Skeletal muscle tissue (tissue), 4 donors: ENCODE results near the gene SERHL2. TPM values are rescaled to one million over a fixed set of nuclear protein-coding genes. Genes with fewer than 3 reads are reported as not detected.
A peak's percentile ranks its signal among the peaks of the same experiment; 100 is the strongest.
"Not testable (repeated sequence)": the region's sequence is repeated elsewhere in the genome, so short reads cannot be mapped to it uniquely, and the experiment has no call there.

Source experiments
- H3K27ac ChIP-seq: one replicate; pipeline ENCODE4 v1.7.0; 2013; ENCODE audit warnings: mild to moderate bottlenecking, low read depth, low read length, inconsistent platforms
- H3K27me3 ChIP-seq, 3 donors: one replicate each; pipeline ENCODE4 v1.7.0; 2013; ENCODE audit warnings: low read length in 3 of 3; ENCODE audit not compliant: control insufficient read depth in 3 of 3, insufficient read depth in 3 of 3
- H3K36me3 ChIP-seq, 3 donors: one replicate each; pipeline ENCODE4 v1.7.0; 2013; ENCODE audit warnings: low read length in 3 of 3; ENCODE audit not compliant: control insufficient read depth in 3 of 3, insufficient read depth in 3 of 3
- H3K4me1 ChIP-seq, 3 donors: one replicate each; pipeline ENCODE4 v1.7.0; 2013; ENCODE audit warnings: low read length in 3 of 3, mild to moderate bottlenecking in 3 of 3; ENCODE audit not compliant: control insufficient read depth in 3 of 3, insufficient read depth in 3 of 3
- H3K4me3 ChIP-seq, 3 donors: one replicate each; pipeline ENCODE4 v1.7.0; 2013; ENCODE audit warnings: low read length in 3 of 3
- H3K9ac ChIP-seq, 3 donors: one replicate each; pipeline ENCODE4 v1.7.0; 2013; ENCODE audit warnings: low read length in 3 of 3, mild to moderate bottlenecking in 3 of 3, moderate library complexity in 2 of 3, low read depth in 1 of 3
- H3K9me3 ChIP-seq, 3 donors: one replicate each; pipeline ENCODE4 v1.7.0; 2013; ENCODE audit warnings: low read length in 3 of 3; ENCODE audit not compliant: control insufficient read depth in 3 of 3
- total RNA-seq: library from RNA; depleted of rRNA; stranded (reverse); fragments of >200 nt; gene quantifications from one replicate; pipeline ENCODE4 v1.2.3, GENCODE V29; 2014
- donor health status: Osteomylitis.

The SERHL2 gene
- total RNA-seq, 1 donor from 2014 or later: 2.6 TPM

DNA sequence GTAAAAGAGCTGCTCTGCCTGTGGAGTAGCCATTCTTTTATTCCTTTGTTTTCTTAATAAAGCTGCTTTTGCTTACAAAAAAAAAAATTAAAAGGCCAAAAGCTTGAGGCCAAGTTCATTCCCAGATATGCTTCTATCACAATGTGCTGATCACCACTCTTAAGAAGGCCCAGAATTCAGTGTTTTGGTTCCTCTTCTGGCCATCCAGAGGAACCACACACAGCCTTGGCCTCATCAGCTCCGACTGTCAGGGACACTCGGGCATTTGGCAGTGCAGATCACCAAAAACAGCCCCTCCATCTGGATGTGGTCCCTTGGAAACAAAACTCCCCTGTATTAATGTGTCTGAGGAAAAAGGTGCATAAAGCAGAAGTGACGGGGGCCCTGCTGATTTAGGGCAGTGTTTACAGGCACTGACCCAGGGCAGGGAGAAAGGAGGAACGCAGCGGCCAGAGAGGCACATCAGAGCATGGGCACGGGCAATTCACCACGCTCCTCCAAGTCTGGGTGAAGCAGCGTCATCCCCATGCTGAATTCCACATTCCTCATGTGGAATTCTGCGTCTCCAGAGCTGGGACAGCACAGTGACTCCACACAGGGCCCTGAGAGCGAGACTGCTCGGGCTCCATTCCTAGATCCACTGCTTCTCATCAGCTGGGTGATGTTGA lies 43.2 kb downstream of the SERHL2 start:
- Histone ChIP-seq H3K36me3 (peaks cover 57 to 80% (median 73%) of the 10 kb centered on the region in 3 donors), H3K4me1 (peaks cover 2 to 7% (median 5%) of the 10 kb centered on the region in 3 donors), H3K27ac (no peak overlapping the region), H3K4me3 (no peak overlapping the region), H3K9me3 (no peaks in the 10 kb centered on the region), H3K27me3 (no peaks in the 10 kb centered on the region), H3K9ac (peak overlapping the region in 1 of 3 donors; percentile 3)

DNA sequence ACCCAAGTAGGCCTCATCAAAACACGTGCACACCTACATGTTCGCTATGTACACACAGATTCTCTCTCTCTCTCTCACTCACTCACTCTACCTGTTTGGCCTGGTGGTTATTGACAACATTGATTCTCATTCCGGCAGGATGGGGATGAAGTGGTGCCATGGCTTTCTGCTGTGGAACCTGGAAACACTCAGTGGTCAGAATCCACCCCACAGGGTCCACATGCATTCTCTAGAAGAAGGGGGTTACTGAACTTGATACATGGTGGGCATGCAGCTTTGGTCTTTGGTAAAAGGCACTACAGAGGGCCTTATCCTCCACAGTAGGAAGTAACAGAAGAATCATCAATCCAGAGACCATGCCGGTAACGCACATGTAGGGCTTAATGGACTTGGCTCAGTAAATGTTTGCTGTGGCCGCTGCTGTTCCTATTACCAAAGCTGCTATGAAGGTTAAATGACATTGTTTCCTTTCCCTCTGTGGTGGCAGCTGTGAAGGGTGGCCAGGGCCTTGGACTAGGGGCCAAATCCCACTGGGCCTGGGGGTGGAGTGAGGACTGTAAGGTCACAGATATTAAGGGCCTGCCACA lies 48.2 kb downstream of the SERHL2 start:
- Histone ChIP-seq H3K27me3 (no peaks in the 10 kb centered on the region), H3K36me3 (peaks cover 34 to 56% (median 44%) of the 10 kb centered on the region in 3 donors)

DNA sequence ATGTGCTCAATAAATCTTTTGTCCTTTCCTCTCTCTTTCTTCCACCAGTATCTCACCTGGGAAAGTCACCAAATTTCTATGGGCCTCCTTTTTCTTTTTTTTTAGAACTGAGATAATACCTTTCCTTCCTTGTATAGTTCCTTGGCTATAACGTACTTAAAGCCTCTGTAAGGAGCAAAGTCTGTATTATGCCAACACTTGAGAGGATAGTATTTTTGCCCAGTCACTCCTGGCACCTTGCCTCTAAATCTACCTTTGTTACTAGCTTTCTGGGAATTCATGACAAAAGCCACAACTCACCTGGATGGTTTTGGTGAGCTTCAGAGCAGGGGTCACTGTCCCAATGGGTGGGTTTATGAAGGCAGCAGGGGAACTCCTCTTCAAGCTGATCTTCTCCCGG lies 48.7 kb downstream of the SERHL2 start:
- H3K27me3 ChIP-seq: no peaks in the 10 kb centered on the region
- H3K27ac ChIP-seq: peak overlapping the region; percentile 11
- H3K36me3 ChIP-seq: peaks cover 29 to 51% (median 39%) of the 10 kb centered on the region in 3 donors
- no peak overlapping the region for H3K4me3 ChIP-seq
- H3K9ac ChIP-seq: no peak overlapping the region
- H3K4me1 ChIP-seq: peaks cover 8 to 24% (median 10%) of the 10 kb centered on the region in 3 donors
- H3K9me3 ChIP-seq: no peaks in the 10 kb centered on the region

More for the DNA sequence above, 48.2 kb downstream of the SERHL2 start:
- peak overlapping the region; percentile 11 for H3K27ac ChIP-seq
- no peaks in the 10 kb centered on the region for H3K9me3 ChIP-seq
- peaks cover 8 to 24% (median 10%) of the 10 kb centered on the region in 3 donors for H3K4me1 ChIP-seq
- H3K4me3 ChIP-seq: no peak overlapping the region
- no peak overlapping the region for H3K9ac ChIP-seq

DNA sequence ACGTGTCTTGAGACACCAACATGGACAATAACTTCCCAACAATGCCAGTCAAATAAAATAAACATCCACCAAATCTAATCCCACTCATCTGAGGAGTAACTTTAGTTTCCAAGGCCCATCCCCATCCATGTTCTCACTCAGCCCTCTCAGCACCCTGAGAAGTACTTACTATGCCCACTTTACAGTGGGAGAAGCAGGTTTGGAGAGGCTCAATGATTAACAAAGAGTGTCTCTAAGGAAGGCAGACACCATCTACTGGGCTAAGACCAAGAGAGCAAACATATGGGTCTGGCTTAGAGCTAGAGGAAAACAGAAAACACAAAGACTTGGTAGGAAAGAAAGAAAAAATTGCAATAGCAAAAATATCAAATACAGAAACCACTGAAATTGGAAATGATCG lies 49.7 kb downstream of the SERHL2 start:
- H3K27ac ChIP-seq: no peak overlapping the region
- no peaks in the 10 kb centered on the region for H3K9me3 ChIP-seq
- peaks cover 29 to 49% (median 38%) of the 10 kb centered on the region in 3 donors for H3K36me3 ChIP-seq
- H3K4me3 ChIP-seq: no peak overlapping the region
- no peak overlapping the region for H3K9ac ChIP-seq
- peaks cover 9 to 24% (median 11%) of the 10 kb centered on the region in 3 donors for H3K4me1 ChIP-seq
- no peaks in the 10 kb centered on the region for H3K27me3 ChIP-seq

DNA sequence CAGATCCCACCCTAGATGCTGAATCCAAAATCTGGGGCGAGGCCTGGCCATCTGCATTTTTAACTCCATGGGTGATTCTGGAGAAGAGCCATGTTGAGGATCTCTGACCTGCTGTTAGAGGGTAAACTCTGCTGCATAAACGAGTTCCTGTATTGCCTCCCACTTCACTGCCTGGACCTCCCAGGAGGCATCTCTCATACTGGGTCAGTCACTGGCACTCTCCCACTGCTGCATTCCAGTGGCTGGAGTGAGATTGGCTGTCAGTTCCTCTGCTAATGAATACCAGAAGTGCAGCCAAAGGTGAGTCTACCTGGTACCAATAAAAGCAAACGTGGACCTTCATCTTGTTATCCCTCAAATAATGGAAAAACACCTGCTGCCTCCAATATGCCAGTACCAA lies 50.6 kb downstream of the SERHL2 start:
- no peak overlapping the region for H3K27ac ChIP-seq
- peaks cover 18 to 34% (median 21%) of the 10 kb centered on the region in 3 donors for H3K4me1 ChIP-seq
- H3K27me3 ChIP-seq: no peaks in the 10 kb centered on the region
- no peak overlapping the region for H3K4me3 ChIP-seq
- H3K9me3 ChIP-seq: no peaks in the 10 kb centered on the region
- H3K9ac ChIP-seq: no peak overlapping the region
- H3K36me3 ChIP-seq: peaks cover 23 to 43% (median 28%) of the 10 kb centered on the region in 3 donors

DNA sequence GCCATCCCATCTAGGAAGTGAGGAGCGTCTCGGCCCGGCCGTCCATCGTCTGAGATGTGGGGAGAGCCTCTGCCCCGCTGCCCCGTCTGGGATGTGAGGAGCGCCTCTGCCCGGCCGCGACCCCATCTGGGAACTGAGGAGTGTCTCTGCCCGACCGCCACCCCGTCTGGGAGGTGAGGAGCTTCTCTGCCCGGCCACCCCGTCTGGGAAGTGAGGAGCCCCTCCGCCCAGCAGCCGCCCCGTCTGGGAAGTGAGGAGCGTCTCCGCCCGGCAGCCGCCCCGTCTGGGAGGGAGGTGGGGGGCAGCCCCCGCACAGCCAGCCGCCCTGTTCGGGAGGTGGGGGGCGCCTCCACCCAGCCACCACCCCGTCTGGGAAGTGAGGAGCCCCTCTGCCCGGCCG lies 53.9 kb downstream of the SERHL2 start:
- Histone ChIP-seq H3K36me3 (peaks cover 6 to 16% (median 11%) of the 10 kb centered on the region in 3 donors), H3K4me1 (peaks cover 35 to 48% (median 45%) of the 10 kb centered on the region in 3 donors)
- H3K9me3 ChIP-seq, H3K27me3 ChIP-seq, H3K27ac ChIP-seq, H3K9ac ChIP-seq, H3K4me3 ChIP-seq: not testable (repeated sequence)

DNA sequence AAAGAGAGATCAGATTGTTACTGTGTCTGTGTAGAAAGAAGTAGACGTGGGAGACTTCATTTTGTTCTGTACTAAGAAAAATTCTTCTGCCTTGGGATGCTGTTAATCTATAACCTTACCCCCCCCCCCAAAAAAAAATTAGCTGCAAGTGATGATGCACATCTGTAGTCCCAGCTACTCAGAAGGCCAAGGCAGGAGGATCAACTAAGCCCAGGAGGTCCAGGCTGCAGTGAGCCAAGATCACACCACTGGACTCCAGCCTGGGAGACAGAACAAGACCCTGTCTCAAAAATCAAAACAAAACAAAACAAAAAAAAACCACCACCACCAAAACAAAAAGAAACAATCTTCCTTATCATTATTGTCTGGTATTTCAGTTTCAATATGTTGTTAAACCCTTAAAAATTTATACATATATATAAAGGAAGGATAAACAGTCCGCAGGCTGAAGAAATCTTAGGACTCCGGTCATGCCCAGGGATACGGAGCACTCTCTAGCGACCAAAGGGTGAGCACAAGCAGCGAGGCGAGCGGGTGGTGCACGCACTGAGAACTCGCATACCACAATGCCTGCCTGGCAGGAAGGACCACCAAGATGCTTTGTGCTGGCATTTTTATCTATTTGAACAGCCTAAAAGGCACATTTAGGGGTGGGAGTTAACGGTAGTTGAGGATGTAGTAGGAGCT lies 54.5 kb downstream of the SERHL2 start:
- H3K9ac ChIP-seq: peak overlapping the region in 2 of 3 donors; percentile 3 to 54
- H3K36me3 ChIP-seq: peaks cover 3 to 10% (median 7%) of the 10 kb centered on the region in 3 donors
- no peak overlapping the region for H3K27ac ChIP-seq
- H3K4me1 ChIP-seq: peaks cover 42 to 54% (median 51%) of the 10 kb centered on the region in 3 donors
- no peaks in the 10 kb centered on the region for H3K9me3 ChIP-seq
- no peaks in the 10 kb centered on the region for H3K27me3 ChIP-seq
- H3K4me3 ChIP-seq: no peak overlapping the region

DNA sequence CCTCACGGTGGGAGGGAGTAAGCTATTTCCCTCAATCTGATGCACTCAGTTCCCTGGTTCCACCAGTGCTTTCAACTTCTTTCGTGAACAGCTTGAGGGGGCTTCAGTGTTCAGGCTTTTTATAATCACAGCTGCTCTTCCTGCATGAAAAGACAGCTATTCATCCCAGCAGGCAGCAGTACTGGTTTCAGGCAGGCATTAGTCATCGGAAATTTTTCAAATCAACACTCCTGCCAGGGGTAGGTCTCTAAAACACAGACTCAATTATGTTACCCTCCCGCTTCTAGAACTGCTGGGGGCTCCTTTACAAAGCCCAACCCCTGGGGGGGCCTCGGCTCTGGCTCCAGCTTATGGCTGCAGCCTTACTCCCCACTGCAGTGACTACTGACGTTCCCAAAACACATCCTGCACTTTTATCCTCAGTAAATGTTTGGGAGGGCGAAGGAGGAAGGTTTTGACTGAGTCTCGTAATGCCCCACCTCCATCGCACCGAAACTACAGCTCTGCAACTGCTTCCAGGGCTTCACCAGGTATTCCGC lies 55.1 kb downstream of the SERHL2 start:
- Histone ChIP-seq H3K4me3 (no peak overlapping the region), H3K9me3 (no peaks in the 10 kb centered on the region), H3K4me1 (peaks cover 47 to 59% (median 56%) of the 10 kb centered on the region in 3 donors), H3K9ac (peak overlapping the region in 2 of 3 donors; percentile 52 to 54), H3K36me3 (peaks cover 3 to 8% (median 7%) of the 10 kb centered on the region in 3 donors), H3K27ac (peak overlapping the region; percentile 38), H3K27me3 (no peaks in the 10 kb centered on the region)

DNA sequence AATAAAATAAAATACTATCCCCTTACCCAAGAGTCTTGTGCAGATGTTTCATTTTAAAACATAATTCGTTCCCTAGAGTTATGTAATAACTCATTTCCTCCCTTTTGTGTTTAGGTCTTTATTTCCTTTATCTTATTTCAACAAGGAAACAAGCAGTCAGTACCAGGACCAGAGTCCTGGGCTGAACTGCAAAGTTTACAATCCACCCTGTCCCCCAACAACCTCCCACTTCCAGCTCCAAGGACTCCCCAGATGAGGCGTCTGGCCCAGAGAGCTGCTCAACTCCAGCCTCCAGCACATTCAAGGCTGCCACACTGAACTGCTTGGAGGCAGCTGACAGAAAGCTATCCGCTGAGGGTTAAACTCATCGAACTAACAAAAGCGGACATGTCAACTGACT lies 56.4 kb downstream of the SERHL2 start:
- H3K4me3 ChIP-seq: no peak overlapping the region
- H3K9ac ChIP-seq: peak overlapping the region in 1 of 3 donors; percentile 23
- peaks cover 3 to 8% (median 7%) of the 10 kb centered on the region in 3 donors for H3K36me3 ChIP-seq
- H3K4me1 ChIP-seq: peaks cover 43 to 57% (median 55%) of the 10 kb centered on the region in 3 donors
- H3K27me3 ChIP-seq: no peaks in the 10 kb centered on the region
- H3K27ac ChIP-seq: no peak overlapping the region
- no peaks in the 10 kb centered on the region for H3K9me3 ChIP-seq
